ENCODE measurements around the gene ISX.

ISX gene

DNA sequence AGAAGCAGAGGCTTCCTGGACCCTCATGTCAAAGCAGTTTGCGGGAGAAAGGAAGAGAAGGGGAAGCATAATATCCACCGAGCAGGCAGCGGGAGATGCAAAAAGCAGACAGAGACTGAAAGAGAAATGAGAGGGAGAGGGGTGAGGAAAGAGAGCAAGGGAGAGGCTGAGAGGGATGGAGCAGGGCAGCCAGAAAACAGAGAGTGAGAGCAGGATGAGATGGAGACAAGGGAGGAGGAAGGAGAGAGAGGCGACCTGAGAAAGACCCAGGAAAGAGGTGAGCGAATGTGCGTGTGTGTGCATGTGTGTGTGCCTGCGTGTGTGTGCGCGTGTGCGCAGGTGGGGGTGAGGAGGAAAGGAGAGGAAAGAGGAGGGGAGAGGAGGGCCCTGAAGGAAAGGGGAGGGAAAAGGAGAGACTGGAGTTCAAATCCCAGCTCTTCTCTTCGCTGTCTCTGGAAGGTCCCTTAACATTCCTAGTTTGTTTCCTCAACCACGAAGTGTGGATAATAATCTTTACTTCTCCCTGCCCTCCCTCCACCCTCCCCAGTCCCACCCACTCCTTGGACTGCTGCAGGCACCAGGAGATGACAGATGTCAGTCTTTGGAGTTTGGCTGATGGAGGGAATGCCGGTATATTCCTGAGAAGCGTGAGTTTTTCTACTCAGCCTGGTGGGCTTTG lies 67.9 kb downstream of the ISX start:
- no peak for TF ChIP-seq CTCF (IDR thresholded peaks at IDR 0.05; ENCODE audit: insufficient read depth, low read length, poor library complexity, severe bottlenecking)
- Histone ChIP-seq H3K36me3 (ENCODE audit: control insufficient read depth, insufficient read depth, low read length) (no peaks in the 10 kb centered on the region), H3K27me3 (replicated peaks; ENCODE audit: control insufficient read depth, insufficient read depth, low read length) (no peaks in the 10 kb centered on the region), H3K4me3 (replicated peaks; ENCODE audit: low read depth, low read length) (no peak overlapping the region)
- DNase-seq (ENCODE audit: extremely low read depth, insufficient read length): no peak

- no peaks in the 10 kb centered on the region for H3K27me3 ChIP-seq (replicated peaks; ENCODE audit: control insufficient read depth, insufficient read depth, low read length)
- DNase-seq (ENCODE audit: extremely low read depth, insufficient read length): no peak
- TF ChIP-seq CTCF (IDR thresholded peaks at IDR 0.05; ENCODE audit: insufficient read depth, low read length, poor library complexity, severe bottlenecking): no peak
- no peaks in the 10 kb centered on the region for H3K36me3 ChIP-seq (ENCODE audit: control insufficient read depth, insufficient read depth, low read length)
- no peak overlapping the region for H3K4me3 ChIP-seq (replicated peaks; ENCODE audit: low read depth, low read length)
Observed at GRCh38 chr22:35134637-35135036, 68.7 kb downstream of the ISX start.

- no peak for DNase-seq (ENCODE audit: extremely low read depth, insufficient read length)
- TF ChIP-seq CTCF (IDR thresholded peaks at IDR 0.05; ENCODE audit: insufficient read depth, low read length, poor library complexity, severe bottlenecking): no peak
- no peaks in the 10 kb centered on the region for H3K27me3 ChIP-seq (replicated peaks; ENCODE audit: control insufficient read depth, insufficient read depth, low read length)
- H3K36me3 ChIP-seq (ENCODE audit: control insufficient read depth, insufficient read depth, low read length): no peaks in the 10 kb centered on the region
- no peak overlapping the region for H3K4me3 ChIP-seq (replicated peaks; ENCODE audit: low read depth, low read length)
Observed at GRCh38 chr22:35135165-35135564, 69.2 kb downstream of the ISX start.

Data from GM06990 (cell line).